GM06990 (cell line): Measurements from ENCODE around the gene CD84.

Experiments used
- DNase-seq: peaks from one replicate; pipeline ENCODE4 v3.0.0-alpha.2; 2011; ENCODE audit not compliant: insufficient read length; ENCODE audit errors: extremely low read depth
- H3K27me3 ChIP-seq: replicated peaks from 2 replicates; pipeline ENCODE4 v1.6.0; 2011; ENCODE audit warnings: low read length; ENCODE audit not compliant: control insufficient read depth, insufficient read depth
- H3K36me3 ChIP-seq: 2 replicates; pipeline ENCODE4 v1.5.1; 2011; ENCODE audit warnings: low read length; ENCODE audit not compliant: control insufficient read depth, insufficient read depth
- H3K4me3 ChIP-seq: replicated peaks from 2 replicates; pipeline ENCODE4 v1.5.1; 2011; ENCODE audit warnings: low read depth, mild to moderate bottlenecking, control low read depth, low read length
- CTCF ChIP-seq: IDR thresholded peaks from 2 replicates; pipeline ENCODE4 v1.5.1; 2011; ENCODE audit warnings: low read length, control low read depth, mild to moderate bottlenecking, inconsistent platforms; ENCODE audit not compliant: insufficient read depth, poor library complexity, severe bottlenecking

The CD84 gene

DNA sequence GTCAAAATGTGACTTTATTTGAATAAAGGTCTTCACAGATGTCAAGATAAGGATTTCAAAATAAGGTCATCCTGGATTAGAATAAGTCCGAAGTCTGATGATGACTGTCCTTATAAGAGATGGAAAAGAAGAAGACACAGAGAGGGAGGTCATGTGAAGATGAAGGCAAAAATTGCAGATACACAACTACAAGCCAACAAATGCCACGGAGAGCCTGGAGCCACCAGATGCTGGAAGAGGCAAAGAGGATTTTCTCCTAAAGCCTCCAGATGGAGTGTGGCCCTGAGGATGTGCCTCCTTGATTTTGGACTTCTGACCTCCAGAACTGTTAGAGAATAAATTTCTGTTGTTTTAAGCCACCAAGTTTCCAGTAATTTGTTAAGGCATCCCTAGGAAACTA lies 36.4 kb upstream of the CD84 start:
- no peak overlapping the region for H3K4me3 ChIP-seq
- H3K27me3 ChIP-seq: no peaks in the 10 kb centered on the region
- H3K36me3 ChIP-seq: peaks cover 27% of the 10 kb centered on the region
- DNase-seq: no peak
- TF ChIP-seq CTCF: no peak

DNA sequence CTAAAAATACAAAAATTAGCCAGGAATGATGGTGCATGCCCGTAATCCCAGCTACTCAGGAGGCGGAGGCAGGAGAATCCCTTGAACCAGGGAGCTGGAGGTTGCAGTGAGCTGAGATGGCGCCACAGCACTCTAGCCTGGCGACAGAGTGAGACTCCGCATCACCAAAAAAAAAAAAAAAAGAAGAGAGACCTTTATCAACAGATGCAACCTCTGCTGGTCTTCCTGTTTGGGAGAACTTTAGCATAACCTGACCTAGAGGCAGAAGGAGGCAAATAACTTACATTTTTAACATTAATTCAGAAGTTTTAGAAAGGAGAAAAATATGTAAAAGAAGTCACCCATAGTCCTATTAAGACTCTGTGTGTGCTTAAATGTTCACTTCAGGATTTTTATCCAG lies 35.1 kb upstream of the CD84 start:
- Histone ChIP-seq H3K36me3 (peaks cover 28% of the 10 kb centered on the region), H3K27me3 (no peaks in the 10 kb centered on the region), H3K4me3 (no peak overlapping the region)
- TF ChIP-seq CTCF: no peak
- no peak for DNase-seq

DNA sequence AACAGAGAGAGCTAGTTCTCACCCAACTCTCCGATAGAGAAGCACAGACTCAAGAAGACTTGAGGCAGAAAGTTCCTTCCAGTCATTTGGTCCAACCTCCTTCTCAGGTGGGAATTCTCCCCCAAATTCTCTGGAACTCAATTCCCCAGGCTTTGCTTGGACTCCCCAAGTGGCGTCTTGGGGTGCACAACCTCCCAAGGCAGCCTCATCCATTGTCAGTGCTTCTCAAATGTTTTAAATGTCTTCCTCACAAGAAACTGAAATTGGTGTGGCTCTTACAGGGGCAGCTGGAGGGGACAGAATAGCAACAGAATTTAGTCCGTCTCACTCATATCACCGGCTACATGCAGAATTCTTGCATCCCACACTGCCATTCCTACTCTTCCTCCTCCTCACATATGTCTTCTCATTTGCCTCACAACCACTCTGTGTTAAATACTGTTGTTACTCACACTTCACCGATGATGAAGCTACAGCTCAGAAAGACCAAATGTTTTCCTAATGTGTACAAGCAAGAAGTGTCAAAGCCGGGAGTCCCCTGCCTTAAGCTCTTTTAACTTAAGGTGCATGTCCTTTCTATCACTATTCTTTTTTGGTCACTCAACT lies 33.4 kb upstream of the CD84 start:
- H3K27me3 ChIP-seq: no peaks in the 10 kb centered on the region
- no peak for TF ChIP-seq CTCF
- no peak overlapping the region for H3K4me3 ChIP-seq
- peaks cover 30% of the 10 kb centered on the region for H3K36me3 ChIP-seq
- no peak for DNase-seq

DNA sequence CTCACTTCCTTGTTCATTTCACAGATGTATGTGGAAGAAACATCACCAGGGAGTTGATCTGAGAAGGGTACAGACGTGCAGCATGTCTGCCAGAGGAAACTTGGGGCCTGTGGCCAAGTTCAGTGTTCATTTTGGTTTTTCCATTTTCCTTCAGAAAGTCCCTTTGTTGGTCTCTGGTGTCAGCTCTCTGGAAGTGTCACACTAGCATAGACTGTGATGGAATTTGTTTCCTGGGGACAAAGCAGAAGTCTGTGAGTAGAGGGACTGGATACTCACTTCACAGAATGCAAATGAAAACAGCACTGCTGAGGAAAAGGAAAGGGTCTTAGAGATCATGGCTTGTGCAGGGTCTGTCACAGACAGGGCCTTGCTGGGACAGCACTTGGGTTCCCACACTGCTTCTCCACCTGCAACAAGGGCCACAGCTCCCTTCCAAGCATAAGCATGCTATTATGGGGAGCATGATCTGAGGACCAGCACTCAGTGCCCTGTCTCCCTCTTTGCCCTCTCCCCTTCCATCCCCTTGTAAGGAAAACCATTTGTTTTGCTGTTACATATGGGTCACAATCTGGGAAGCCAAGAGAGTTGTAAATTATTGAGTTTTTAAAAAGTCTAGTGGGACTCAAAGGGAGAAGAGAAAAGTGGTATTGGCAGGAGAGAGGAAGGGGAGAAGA lies 31.4 kb upstream of the CD84 start:
- TF ChIP-seq CTCF: no peak
- H3K36me3 ChIP-seq: peaks cover 25% of the 10 kb centered on the region
- DNase-seq: no peak
- no peak overlapping the region for H3K4me3 ChIP-seq
- H3K27me3 ChIP-seq: no peaks in the 10 kb centered on the region

DNA sequence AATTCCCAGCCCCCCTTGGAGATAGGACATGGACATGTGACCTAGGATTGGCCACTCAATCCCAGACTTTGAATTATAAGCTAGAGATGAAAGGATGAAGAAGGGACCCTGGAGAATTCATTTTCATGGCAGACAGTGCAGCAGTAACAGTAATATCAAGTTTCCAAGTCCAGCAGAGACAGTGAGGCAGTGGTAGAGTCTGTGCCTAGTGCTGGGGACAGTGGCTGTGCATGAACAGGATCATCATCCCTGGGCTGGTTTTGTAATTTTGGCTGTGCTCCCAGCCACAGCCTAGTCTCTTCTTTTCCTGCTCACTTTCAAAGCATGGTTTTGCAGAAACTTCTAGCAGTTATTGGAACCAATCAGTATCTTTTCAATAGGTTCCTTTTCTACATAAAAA lies 29.6 kb upstream of the CD84 start:
- no peak for DNase-seq
- Histone ChIP-seq H3K4me3 (no peak overlapping the region), H3K27me3 (no peaks in the 10 kb centered on the region), H3K36me3 (peaks cover 21% of the 10 kb centered on the region)
- no peak for TF ChIP-seq CTCF
